HG02943 (cell line): Measurements from ENCODE around the gene RPL18.
A peak's percentile ranks its signal among the peaks of the same experiment; 100 is the strongest.

Source experiments
- ATAC-seq: cut with Tn5 transposase; IDR thresholded peaks from one replicate; pipeline ENCODE4 v1.9.1; 2021; ENCODE audit warnings: mild to moderate bottlenecking, low read depth, moderate library complexity; ENCODE audit not compliant: unreplicated experiment

RPL18 gene

DNA sequence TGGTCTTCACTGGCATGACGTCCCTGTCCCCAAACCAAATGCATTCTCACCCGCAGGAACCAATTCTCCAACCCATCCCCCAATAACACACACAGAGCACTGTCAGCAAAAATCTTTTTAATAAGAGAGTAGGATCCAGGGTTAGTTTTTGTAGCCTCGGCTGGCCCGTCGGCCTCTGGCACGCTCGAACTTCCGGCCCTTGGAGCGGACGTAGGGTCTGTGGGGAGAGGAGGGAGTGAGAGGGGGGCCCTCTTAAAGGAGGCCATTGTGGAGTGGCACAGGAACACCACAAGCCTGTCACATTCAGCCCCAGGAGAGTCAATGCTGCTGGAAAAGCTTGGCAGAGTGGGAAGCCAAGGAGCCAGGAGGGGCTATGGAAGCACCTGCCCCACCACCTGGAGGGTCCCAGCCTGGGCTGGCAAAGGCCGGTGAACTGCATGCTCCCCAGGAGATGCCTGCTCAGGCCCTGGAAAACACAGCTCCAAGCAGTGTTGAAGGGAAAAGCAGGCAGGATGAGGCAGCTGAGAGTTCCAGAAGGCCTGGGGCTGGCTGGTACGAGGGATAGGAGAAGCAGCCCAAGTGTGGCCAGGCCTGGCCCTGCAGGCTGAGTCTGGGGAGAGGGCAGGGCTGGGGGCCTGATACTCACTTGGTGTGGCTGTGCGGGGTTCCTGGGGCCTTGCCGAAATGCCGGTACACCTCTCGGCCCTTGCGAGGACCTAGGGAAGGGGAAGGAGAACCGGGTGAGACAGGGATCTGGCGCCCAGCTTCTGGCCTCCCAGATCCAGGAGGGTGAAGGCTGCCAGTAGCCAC lies 3.5 kb downstream of the RPL18 start:
- ATAC-seq: no peak

DNA sequence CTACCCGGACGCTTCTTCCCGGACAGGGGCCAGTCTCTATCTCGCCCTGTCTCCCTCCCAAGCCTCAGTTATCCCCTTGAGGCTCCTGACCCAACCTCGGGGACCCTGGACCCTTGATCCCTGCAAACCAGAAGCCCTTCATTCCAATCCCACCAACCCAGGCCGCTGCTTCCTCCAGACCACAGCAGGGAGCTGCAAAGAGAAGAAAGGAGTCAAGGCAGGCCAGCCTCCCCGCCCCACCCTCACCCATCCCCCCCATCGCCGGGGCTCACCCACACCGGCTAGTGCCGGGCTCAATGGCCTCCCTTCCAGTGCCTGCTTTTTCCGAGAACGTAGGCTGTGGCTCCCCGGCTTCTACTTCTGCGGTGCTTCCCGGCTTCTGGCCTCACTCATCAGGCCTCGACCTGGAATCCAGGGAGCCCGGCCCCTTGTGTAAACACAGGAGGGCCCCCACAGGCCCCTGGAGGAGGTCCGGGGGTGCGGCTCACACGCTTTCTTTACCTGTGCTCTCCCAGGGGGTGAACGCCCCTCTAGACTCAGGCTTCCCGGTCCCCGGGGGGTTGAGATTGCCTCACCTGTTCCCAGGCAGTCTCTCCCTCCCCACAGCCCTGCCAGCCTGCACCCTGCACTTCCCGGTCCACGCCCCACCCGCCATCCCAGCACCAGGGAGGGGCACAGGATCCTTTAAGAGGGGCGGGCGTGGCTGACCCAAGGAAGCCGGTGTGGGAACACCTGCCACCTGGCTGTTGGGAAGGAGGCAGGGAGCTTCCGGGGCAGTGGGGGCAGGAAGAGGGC lies 4.3 kb downstream of the RPL18 start, which contains the start of gene FAM83E:
TSS of gene FAM83E (minus strand) at position 641 of the 795 bp plus-strand sequence. CDS start 1,704 bp downstream, outside the sequence.
- no peak for ATAC-seq

DNA sequence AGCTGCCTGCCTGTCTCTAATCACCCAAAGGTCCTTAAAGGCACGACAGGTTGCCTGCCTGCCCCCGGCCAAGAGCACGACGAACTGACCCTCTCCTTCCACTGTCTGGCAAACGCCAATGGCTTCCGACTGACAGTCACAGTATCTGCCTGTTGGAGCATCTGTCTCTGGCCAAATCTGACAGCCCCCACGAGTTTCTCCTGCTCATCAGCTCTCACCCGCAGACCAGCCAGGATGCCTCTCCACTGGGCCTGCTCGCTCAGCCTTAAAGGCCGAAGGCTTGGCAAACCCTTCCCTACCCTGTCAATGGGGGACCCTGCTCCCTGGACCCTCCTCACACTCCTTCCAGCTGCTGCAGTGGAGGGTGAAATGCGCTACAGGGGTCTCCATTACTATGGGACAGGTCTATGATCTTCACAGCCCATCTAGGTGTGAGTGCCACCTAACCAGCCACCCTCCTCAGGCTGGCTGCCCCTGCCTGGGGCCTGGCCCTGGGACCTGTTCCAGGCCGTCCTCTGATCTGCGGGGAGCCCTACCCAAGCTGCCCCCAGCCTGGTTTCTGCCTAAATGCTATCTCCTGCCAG lies 5.0 kb downstream of the RPL18 start:
- ATAC-seq: no peak

DNA sequence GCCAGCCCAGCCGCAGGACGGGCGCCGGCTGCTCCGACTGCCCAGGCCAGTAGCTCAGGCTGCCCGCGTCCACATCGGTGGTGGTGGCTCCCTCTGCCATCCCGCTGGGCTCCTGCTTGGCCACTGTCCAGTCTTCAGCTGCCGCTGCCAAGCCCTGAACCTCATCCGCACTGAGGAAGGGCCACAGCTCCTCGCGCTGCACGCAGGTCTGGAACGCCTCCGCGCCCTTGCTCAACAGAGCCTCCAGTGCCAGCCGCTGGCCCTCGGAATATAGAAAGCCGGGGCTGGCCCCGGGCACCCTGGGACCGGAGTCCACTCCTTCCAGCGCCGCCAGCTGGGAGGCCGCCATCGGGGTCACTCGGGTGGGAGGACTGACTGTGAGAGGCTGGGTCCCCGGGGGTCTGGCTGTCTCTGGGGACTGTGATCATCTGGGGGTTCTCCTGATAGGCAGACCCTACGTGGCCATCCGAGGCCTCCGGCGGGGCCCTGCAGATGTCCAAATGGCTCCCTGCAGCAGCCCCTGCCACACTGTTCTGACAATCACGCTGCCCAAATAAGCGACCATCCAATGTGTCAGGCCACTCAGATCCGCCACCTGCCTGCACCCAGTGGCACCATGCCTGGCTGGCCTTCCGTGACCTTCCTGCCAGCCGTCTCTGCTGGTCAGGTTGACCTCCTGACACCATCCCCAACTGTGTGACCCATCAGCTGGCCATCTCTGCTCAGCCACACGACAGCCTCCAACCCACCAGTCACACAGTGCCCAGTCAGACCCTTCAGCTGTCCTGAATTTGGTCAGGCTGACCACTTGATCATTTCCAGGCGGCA lies 5.7 kb downstream of the RPL18 start:
- no peak for ATAC-seq

DNA sequence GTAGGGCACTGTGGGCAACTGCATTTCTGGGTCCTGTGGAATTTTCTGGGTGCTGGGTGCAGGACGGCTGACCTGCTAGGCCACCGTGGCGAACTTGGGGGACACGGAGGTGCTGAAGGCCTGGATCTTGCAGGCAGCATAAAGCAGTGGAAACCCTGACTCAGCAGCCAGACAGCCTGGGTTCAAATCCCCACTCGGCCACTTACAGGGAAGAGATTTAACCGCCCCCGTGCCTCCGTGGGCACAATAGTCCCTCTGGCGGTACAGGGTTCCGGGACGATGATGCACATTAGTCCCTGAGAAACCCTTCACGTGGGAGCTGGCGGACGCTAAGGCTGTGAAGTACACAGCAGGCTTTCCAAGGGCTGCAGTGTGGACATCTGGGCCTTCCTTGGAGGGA lies 7.1 kb downstream of the RPL18 start:
- ATAC-seq: no peak

DNA sequence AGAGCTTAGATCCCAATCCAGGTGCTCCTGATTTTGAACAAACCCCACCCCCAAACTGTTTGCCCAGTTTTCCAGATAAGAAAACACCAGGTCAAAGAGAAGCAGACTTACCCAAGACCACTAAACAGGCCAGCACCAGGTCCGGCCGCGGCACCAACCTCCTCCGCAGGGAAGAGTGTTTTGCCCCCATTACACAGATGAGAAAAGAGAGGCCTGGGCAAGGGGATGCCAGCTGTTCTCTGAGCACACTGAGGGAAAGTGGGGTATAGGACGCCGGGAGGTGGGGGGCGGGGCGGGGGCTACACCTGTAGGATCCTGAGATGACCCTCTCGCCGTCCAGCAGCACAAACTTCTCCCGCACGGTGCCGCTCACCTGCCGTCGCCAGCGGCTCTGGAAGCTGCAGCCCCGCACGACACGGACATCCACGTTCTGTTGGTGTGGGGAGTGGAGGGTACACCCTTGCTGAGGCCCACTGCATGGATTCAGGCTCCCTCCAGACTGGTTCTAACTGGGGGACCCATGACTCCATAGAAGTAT lies 9.3 kb downstream of the RPL18 start:
- no peak for ATAC-seq

DNA sequence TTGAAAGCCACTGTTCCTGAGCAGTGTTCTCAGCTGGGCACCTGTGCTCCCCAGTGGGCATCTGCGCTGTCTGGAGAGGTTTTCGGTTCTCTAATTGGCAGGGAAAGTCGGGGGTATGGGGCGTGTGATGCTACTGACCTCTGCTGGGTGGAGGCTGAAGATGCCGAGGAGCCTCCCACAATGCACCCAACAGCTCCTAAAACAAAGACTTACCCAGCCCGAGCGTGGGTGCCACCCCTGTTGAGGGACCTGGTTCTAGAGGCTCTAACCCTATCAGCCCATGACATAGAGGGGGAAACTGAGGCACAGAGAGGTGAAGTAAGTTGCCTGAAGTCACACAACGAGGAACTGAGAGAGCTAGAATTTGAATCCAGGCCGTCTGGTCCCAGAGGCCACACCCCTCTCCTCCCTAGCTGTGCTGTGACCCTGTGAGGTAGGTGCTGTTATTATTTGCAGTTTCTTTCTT lies 10.1 kb downstream of the RPL18 start:
- peak; percentile 62 for ATAC-seq

DNA sequence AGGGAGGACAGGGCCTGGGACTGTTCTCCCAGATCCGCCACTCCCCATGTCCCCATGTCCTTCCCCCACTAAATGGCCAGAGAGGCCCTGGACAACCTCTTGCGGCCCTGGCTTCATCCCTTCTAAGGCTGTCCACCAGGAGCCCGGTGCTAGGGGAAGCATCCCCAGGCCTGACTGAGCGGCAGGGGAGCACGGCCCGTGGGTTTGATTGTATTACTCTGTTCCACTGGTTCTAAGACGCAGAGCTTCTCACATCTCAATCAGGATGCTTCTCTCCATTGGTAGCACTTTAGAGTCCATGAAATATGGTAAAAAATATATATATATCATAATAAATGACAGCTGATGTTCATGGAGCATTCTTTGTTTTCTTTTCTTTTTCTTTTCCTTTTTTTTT lies 11.6 kb downstream of the RPL18 start:
- no peak for ATAC-seq

DNA sequence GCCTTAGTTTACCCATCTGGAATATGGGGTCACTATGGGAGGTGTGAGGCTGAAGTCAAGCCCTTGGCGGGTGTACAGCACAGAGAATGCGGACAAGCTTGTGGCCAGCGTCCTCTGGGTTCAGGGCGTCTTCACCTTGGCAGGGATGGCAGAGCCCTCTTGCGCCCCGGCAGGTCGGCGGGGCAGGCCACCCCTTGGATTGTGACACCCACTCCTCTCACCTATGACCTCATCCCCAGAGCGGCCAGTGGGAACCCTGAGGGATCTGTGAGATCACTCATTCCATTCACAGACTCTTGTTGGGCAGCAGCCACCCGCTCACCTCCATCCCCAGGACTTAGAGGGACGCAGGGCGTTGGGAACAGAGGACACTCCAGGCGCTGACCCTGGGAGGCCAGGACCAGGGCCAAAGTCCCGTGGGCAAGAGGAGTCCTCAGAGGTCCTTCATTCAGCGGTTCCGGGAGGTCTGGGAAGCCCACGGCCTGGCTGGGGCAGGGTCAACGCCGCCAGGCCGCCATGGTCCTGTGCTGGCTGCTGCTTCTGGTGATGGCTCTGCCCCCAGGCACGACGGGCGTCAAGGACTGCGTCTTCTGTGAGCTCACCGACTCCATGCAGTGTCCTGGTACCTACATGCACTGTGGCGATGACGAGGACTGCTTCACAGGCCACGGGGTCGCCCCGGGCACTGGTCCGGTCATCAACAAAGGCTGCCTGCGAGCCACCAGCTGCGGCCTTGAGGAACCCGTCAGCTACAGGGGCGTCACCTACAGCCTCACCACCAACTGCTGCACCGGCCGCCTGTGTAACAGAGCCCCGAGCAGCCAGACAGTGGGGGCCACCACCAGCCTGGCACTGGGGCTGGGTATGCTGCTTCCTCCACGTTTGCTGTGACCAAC lies 12.3 kb downstream of the RPL18 start, which contains the start of gene SPACA4:
TSS of gene SPACA4 (plus strand) at position 280 of the 896 bp plus-strand sequence. CDS start at position 517, 237 bp downstream.
- ATAC-seq: no peak

DNA sequence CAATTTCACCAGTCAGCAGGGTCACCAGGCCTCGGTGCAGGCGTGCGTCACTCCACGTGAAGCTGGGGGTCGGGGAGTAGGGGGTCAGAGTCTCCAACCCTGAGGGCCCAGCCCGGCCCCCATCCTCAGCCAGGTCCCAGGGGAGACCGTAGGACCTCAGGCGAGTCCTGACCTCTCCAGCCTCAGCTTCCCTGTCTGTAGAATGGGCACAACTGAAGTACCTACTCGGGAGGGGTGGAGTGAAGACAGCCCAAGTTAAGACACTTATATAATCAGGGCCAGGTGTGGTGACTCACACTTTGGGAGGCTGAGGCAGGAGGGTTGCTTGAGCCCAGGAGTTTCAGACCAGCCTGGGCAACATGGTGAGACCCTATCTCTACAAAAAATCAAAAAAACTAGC lies 15.1 kb downstream of the RPL18 start:
- no peak for ATAC-seq

DNA sequence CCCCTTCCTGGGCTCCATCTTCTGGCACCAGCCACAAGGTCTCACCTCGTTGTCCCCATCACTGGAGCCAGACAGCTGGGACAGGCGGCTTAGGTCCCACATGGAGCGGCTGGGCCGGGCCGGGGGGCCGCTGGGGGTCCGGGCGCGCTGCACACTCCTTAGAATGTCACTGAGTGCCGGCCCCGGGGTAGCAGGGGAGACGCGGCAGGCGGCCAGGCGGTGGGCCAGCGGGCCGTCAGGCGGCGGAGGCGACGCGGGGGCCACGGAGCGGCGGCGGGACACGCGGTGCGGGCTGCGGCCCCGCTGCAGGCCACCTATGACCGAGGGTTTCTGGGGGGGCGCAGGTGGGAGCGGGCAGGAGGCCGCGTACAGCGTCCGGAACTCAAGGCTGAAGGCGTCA lies 15.5 kb downstream of the RPL18 start:
- ATAC-seq: no peak

DNA sequence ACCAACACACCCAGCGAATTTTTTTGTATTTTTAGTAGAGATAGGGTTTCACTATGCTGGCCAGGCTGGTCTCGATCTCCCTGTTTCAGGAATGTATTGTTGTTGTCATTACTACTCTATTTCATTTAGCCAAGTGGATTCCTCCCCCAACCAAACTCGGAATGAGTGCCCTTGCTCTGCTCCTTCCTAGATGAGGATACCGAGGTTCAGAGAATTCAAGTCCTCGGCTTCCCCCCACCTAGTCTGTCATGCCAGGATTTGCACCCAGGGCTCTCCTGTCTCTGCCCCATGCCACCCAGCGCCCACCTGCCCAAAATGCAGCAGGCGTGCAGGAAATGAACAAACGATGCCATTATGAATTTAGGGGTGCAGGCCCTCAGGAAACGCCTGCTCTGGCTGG lies 16.0 kb downstream of the RPL18 start:
- no peak for ATAC-seq

DNA sequence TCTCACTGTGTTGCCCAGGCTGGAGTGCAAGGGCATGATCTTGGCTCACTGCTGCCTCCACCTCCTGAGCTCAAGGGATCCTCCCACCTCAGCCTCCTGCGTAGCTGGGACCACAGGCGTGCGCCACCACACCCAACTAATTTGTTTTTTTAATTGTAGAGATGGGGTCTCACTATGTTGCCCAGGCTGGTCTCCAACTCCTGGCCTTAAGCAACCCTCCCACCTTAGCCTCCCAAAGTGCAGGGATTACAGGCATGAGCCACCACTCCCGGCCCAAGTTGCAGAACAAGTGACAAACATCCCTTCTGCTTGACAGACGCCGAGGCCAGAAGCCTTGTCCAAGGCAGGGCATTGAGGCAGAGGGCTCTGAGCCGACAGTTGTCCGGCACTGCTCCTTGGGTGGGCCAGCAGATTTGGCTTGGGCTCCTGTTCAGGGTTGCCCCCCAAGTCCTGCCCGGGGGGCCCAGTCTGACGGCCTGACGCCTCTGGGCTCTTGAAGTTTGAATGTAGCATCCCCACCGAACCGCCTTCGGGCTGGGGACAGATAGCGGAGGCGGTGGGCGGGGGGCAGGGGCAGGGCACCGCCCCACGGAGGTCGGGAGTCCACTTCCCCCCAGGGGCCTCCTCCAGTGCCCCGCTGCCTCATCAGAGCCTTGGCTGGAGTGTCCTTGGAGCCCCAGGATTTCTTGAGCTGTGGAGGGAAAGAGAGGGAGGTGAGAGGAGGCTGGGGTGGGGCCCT lies 18.1 kb downstream of the RPL18 start:
- no peak for ATAC-seq

DNA sequence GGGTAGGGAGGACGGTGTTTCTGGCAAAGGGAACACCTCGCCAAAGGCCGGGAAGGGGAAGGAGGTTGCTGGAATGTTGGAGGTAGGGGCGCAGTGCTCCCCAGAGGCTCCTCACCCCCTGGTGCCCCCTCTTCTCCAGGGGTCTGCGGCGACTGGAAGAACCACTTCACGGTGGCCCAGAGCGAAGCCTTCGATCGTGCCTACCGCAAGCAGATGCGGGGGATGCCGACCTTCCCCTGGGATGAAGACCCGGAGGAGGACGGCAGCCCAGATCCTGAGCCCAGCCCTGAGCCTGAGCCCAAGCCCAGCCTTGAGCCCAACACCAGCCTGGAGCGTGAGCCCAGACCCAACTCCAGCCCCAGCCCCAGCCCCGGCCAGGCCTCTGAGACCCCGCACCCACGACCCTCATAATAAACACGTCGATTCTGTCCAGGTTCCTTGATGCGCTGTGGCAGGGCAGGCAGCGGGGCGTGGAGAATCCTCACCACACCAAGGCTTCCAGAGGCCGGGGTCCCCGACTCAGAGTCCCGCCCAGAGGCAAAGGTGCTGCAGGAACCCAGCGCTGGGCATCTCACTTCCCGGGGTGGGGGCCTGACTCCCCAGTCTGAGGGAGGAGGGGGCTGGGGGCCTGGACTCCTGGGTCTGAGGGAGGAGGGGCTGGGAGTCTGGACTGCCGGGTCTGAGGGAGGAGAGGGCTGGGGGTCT lies 19.8 kb downstream of the RPL18 start:
- ATAC-seq: no peak

DNA sequence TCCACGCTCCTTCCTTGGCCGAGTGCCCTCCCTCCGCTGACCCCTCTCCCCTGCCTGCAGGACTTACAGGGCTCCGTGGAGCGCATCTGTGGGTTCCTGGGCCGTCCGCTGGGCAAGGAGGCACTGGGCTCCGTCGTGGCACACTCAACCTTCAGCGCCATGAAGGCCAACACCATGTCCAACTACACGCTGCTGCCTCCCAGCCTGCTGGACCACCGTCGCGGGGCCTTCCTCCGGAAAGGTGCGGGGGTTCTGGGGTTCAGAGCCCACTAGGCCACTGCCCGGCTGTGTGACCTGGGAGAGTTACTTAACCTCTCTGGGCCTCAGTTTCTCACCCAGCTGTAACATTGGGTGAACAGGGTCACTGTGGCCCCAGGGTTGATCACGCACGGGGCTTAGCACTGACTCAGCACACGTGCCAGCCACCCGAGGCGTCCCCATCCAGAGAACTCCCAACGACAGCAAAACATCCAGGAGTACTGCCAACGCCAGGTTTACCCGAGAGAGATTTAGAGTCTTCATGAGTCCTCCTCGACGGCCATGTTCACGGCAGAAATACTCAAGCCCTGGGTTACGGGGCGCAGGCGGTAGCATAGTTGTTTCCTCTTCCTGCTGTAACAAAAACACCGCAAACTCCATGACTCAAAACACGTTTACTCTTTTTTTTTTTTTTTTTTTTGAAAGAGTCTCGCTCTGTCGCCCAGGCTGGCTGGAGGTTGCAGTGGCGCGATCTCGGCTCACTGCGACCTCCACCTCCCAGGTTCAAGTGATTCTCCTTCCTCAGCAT lies 22.1 kb downstream of the RPL18 start:
- no peak for ATAC-seq

DNA sequence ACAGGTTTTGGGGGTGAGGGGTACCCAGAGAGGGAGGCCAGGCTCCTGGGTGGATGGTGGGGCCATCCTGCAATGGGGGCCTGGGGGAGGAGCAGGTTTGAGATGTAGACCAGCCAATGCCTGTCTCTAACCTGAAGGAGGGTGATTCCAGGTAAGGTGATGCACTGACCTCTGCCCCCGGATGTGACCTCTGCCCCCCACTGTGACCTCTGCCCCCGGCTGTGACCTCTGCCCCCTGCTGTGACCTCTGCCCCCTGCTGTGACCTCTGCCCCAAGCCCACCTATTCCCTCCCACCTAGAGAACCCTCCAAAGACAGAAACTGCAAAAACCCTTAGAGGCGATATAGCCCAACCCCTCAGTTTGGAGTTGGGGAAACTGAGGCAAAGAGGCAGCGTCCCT lies 22.7 kb downstream of the RPL18 start:
- ATAC-seq: no peak

DNA sequence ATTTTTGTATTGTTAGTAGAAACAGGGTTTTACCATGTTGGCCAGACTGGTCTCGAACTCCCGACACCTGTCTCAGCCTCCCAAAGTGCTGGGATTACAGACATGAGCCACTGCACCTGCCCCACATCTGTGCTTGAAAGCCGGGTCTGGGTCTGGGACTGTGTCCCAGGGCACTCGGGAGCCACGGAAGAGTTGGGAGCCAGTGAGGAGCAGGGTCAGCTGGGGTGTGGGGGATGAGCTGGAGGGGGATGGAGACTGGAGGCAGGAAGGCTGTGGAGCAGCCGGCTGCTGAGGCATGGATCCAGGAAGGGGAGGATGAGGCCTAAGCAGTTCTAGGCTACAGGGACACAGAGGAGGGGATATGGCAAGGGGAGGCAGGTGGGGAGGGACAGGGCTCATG lies 23.1 kb downstream of the RPL18 start:
- ATAC-seq: no peak
